ENCODE data around the gene RASGRF2.

The RASGRF2 gene

DNA sequence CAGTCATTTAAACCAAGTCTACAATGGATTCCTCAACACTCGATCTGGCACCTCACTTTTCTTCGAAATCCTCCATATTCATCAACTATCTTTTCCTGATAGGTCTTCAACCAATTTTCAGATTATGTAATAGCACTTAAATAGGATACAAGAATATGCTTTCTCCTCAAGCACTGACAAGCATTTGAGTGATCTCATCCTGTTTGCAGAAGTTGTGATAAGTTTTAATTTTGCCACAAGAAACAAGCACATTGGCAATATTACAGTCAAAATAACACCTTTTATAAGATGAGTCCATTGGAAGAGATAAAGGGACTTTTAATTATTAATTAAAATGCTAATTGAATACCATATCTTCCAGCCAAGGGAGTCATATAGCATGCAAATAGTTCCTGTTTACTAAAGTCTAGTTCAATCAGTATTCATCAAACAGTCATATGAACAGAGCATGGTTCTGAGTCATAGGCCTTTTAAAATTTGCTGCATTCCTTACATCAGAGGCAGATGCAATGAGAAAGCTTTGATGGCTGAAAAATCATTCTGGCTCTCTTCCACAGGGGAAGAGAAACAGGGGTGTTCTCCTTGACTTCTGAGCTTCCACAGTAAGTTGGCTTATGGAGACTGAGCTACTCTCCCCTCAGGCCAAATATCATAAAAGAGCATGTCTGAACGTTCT, 308.5 kb downstream of the RASGRF2 start:
- TF ChIP-seq TEAD4 (IDR thresholded peaks at IDR 0.05) (no peak), CREB1 (IDR thresholded peaks at IDR 0.05; ENCODE audit: low read depth) (no peak), ZBTB7A (IDR thresholded peaks at IDR 0.05; ENCODE audit: low read depth) (no peak), USF1 (IDR thresholded peaks at IDR 0.05) (no peak), MAX (IDR thresholded peaks at IDR 0.05) (no peak), EP300 (IDR thresholded peaks at IDR 0.05; ENCODE audit: borderline replicate concordance) (no peak), TCF12 (IDR thresholded peaks at IDR 0.05; ENCODE audit: low read depth) (no peak), RAD21 (IDR thresholded peaks at IDR 0.05; ENCODE audit: low read depth) (no peak), REST (IDR thresholded peaks at IDR 0.05; ENCODE audit: low read depth) (no peak), EGR1 (IDR thresholded peaks at IDR 0.05) (no peak), CEBPB (IDR thresholded peaks at IDR 0.05) (no peak), YY1 (IDR thresholded peaks at IDR 0.05; ENCODE audit: low read depth) (no peak), NFIC (IDR thresholded peaks at IDR 0.05) (no peak), FOXM1 (IDR thresholded peaks at IDR 0.05; ENCODE audit: borderline replicate concordance, low read depth) (no peak), TAF1 (IDR thresholded peaks at IDR 0.05; ENCODE audit: low read depth) (no peak)

GRCh38 chr5:81269751-81270393, 309.7 kb downstream of the RASGRF2 start:
- TF ChIP-seq MAX (IDR thresholded peaks at IDR 0.05) = no peak
- no peak for TF ChIP-seq TEAD4 (IDR thresholded peaks at IDR 0.05)
- TF ChIP-seq EP300 (IDR thresholded peaks at IDR 0.05; ENCODE audit: borderline replicate concordance) = no peak
- TF ChIP-seq CREB1 (IDR thresholded peaks at IDR 0.05; ENCODE audit: low read depth) = no peak
- TF ChIP-seq REST (IDR thresholded peaks at IDR 0.05; ENCODE audit: low read depth) = no peak
- TF ChIP-seq RAD21 (IDR thresholded peaks at IDR 0.05; ENCODE audit: low read depth) = no peak
- no peak for TF ChIP-seq FOXM1 (IDR thresholded peaks at IDR 0.05; ENCODE audit: borderline replicate concordance, low read depth)
- TF ChIP-seq TCF12 (IDR thresholded peaks at IDR 0.05; ENCODE audit: low read depth) = no peak
- no peak for TF ChIP-seq NFIC (IDR thresholded peaks at IDR 0.05)
- no peak for TF ChIP-seq YY1 (IDR thresholded peaks at IDR 0.05; ENCODE audit: low read depth)
- TF ChIP-seq ZBTB7A (IDR thresholded peaks at IDR 0.05; ENCODE audit: low read depth) = no peak
- TF ChIP-seq USF1 (IDR thresholded peaks at IDR 0.05) = no peak
- TF ChIP-seq TAF1 (IDR thresholded peaks at IDR 0.05; ENCODE audit: low read depth) = no peak
- no peak for TF ChIP-seq EGR1 (IDR thresholded peaks at IDR 0.05)
- no peak for TF ChIP-seq CEBPB (IDR thresholded peaks at IDR 0.05)

Measured in Ishikawa (cell line).